GM12878 (cell line): Measurements from ENCODE around the gene ACVR1B. TPM values are rescaled to one million over a fixed set of nuclear protein-coding genes. Genes with fewer than 3 reads are reported as not detected.

Experiments
- ATAC-seq: fragments of 200-7000 bp; cut with Tn5 transposase; 3 replicates; pipeline ENCODE4 v1.9.1; 2020; ENCODE audit warnings: mild to moderate bottlenecking, moderate library complexity
- BruUV-seq: library from RNA; stranded (reverse); fragments of 400-500 nt; replicated peaks from 2 replicates; lab custom pipeline; 2021; lab: Mats Ljungman, UMichigan
- CTCF ChIA-PET: fragments of 300-600 bp; sonication (Branson Sonifier 250); formaldehyde crosslinking; extraction: SDS; loops from one replicate; lab custom pipeline; 2021; ENCODE audit warnings: inconsistent platforms; lab: Yijun Ruan, JAX
- POLR2A ChIA-PET: fragments of 350-600 bp; formaldehyde crosslinking; extraction: SDS; loops from one replicate; lab custom pipeline; 2021; ENCODE audit warnings: inconsistent platforms; lab: Charles Lee
- RAD21 ChIA-PET: fragments of 300-600 bp; sonication (Branson Sonifier 250); formaldehyde crosslinking; loops from one replicate; lab custom pipeline; 2023; ENCODE audit warnings: antibody characterized with exemption; ENCODE audit not compliant: unreplicated experiment; lab: Charles Lee
- SMC1A ChIA-PET: fragments of 300-600 bp; sonication (Branson Sonifier 250); formaldehyde crosslinking; loops from one replicate; lab custom pipeline; 2023; ENCODE audit not compliant: unreplicated experiment, uncharacterized antibody; lab: Charles Lee
- DNase-seq: peaks from one replicate; pipeline ENCODE4 v3.0.0-alpha.2; 2011; ENCODE audit warnings: low read depth, low spot score
- FAIRE-seq: peaks from 3 replicates; lab custom pipeline; 2011; peaks lifted over from hg19 to GRCh38; lab: Jason Lieb, UNC
- H2AFZ ChIP-seq: 2 replicates; pipeline ENCODE4 v1.6.0; 2011; ENCODE audit warnings: low read depth, low read length, control low read depth; ENCODE audit not compliant: control insufficient read depth
- H3K27ac ChIP-seq: 2 replicates; pipeline ENCODE4 v1.5.1; 2011; ENCODE audit warnings: control low read depth; ENCODE audit not compliant: control insufficient read depth, insufficient read depth
- H3K27me3 ChIP-seq, 2 experiments: replicated peaks in 1 of 2; 2 replicates each; pipeline versions ENCODE4 v1.6.0 to v1.6.1; 2011; ENCODE audit warnings: low read length in 1 of 2; ENCODE audit not compliant: control insufficient read depth in 2 of 2, insufficient read depth in 2 of 2
- H3K36me3 ChIP-seq, 2 experiments: 2 replicates each; pipeline ENCODE4 v1.5.1; 2011; ENCODE audit warnings: low read length in 1 of 2; ENCODE audit not compliant: control insufficient read depth in 2 of 2, insufficient read depth in 2 of 2
- H3K4me1 ChIP-seq: 2 replicates; pipeline ENCODE4 v1.6.1; 2011; ENCODE audit warnings: mild to moderate bottlenecking, low read length, moderate library complexity, mixed read lengths; ENCODE audit not compliant: control insufficient read depth, insufficient read depth
- H3K4me2 ChIP-seq: 2 replicates; pipeline ENCODE4 v1.6.0; 2011; ENCODE audit warnings: control low read depth; ENCODE audit not compliant: control insufficient read depth, insufficient read depth
- H3K4me3 ChIP-seq: fragments of 200-600 bp; sonication (generic); 2 replicates; pipeline ENCODE4 v1.5.1; 2016
- H3K79me2 ChIP-seq: 2 replicates; pipeline ENCODE4 v1.6.0; 2011; ENCODE audit warnings: low read length; ENCODE audit not compliant: control insufficient read depth, insufficient read depth
- H3K9ac ChIP-seq: 2 replicates; pipeline ENCODE4 v1.8.0; 2011; ENCODE audit warnings: low read length, control low read depth, mixed read lengths; ENCODE audit not compliant: control insufficient read depth, insufficient read depth
- H3K9me3 ChIP-seq: replicated peaks from 3 replicates; pipeline ENCODE4 v1.5.1; 2011; ENCODE audit warnings: mild to moderate bottlenecking, low read length; ENCODE audit not compliant: control insufficient read depth, insufficient read depth
- H4K20me1 ChIP-seq: 2 replicates; pipeline ENCODE4 v1.6.0; 2011; ENCODE audit not compliant: control insufficient read depth, insufficient read depth
- GABPA ChIP-seq: IDR thresholded peaks from 2 replicates; pipeline ENCODE4 v1.6.1; 2014; ENCODE audit warnings: antibody characterized with exemption, low read depth, mild to moderate bottlenecking, inconsistent platforms
- MYB ChIP-seq: fragments of 150-350 bp; IDR thresholded peaks from 2 replicates; pipeline ENCODE4 v1.6.1; 2014; ENCODE audit warnings: mild to moderate bottlenecking, low read depth, low read length, borderline replicate concordance
- RAD51 ChIP-seq: fragments of 450-650 bp; IDR thresholded peaks from 2 replicates; pipeline ENCODE4 v1.6.1; 2016; ENCODE audit warnings: moderate library complexity, mild to moderate bottlenecking, inconsistent platforms
- WGBS: methylation state at CpG from one replicate; pipeline ENCODE4 v1.1.6; 2016; ENCODE audit warnings: low lambda C conversion rate; ENCODE audit not compliant: insufficient replicate concordance, insufficient coverage; ENCODE audit errors: missing lambda C conversion rate; 5-methylcytosine and 5-hydroxymethylcytosine counted together
- in situ Hi-C: fragments of 300-500 bp; cut with MboI; formaldehyde crosslinking; loops from 9 replicates; pipeline ENCODE4 v1.14.3; 2018; ENCODE audit warnings: mixed read lengths
- intact Hi-C: fragments of 100-400 bp; cut with micrococcal nuclease; formaldehyde crosslinking; loops from one replicate; pipeline ENCODE4 v1.14.2; 2022; ENCODE audit not compliant: unreplicated experiment
- polyA plus RNA-seq, 11 experiments: library from polyadenylated mRNA; depleted of rRNA in 4 of 11; unstranded in 6 of 11; stranded (reverse) in 5 of 11; fragments of >200 nt; fragmentation: Nextera tagmentation in 4 of 11; fragmentation: Illumina TruSeq in 1 of 11; extraction: Ambion mirVana in 4 of 11; extraction: Trizol in 1 of 11; gene quantifications; 1 replicate in 1 of 11; 2 replicates in 10 of 11; pipeline versions ENCODE4 v1.2.1 to v1.2.3, GENCODE V29; 2011 to 2016; ENCODE audit warnings: inconsistent platforms in 2 of 11, missing spikeins in 2 of 11, low read depth in 1 of 11
- total RNA-seq, 4 experiments: library from RNA; depleted of rRNA in 3 of 4; stranded (reverse); fragments of >200 nt in 3 of 4; fragmentation: Illumina TruSeq in 1 of 4; extraction: Trizol in 1 of 4; gene quantifications; 2 replicates each; pipeline versions ENCODE4 v1.2.1 to v1.2.3, GENCODE V29; 2013 to 2021

The ACVR1B gene
- total and polyA plus RNA-seq, 10 of the 15 experiments (the other 5 are each of a cell fraction or from before 2014, with no cell fraction given) = 0.02 to 0.69 (median 0.16) TPM; not detected in 2

DNA sequence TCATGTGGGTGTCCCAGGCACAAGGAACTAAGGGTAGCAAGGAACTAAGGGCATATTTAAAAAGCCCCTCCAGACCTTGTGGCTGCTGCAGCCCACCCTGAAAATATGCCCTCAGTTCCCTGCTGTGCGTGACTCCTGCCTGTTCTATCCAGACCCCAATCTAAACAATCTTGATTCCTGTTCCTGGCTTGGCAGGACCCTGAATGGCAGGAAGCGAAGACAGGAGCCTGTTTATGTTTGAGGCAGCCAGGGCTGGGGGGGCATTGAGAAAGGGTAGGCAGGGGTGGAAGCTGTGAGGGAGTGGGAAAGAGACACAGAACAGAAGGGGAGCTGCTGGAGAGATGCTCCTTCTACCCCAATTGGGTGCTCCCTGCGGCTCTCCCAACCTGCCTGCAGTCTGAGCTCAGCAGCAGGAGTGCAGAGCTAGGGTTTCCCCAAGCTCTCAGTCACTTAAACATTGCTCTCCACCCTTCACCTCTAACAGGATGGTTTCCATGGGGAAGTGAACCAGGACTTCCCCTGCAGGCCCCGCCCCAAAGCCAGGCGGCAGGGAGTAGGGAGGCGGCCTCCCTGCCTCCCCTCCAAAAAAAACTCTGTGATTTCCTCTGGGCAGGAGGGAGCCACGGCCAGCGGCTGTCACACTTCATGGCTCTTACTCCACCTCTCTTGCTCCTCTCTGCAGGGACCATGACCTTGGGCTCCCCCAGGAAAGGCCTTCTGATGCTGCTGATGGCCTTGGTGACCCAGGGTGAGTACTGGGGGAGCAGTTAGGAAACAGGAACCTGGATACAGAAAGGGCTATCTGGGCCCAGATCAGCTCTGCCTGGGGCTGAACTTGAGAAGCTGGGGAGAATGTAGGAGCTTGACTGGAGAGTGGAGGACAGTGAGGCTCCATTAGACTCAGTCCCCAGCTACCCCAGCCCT, 39.4 kb upstream of the ACVR1B start:
- ChIA-PET SMC1A (interaction anchor here (0.8 to 0.9 kb wide), 2 partner anchors 11 to 69 kb away, joined by 3 read pairs; no protein-coding TSS in a partner anchor), RAD21 (no interaction called here), POLR2A (interaction anchor here (0.9 to 1.0 kb wide), 2 partner anchors 11 to 42 kb away, joined by 3 to 4 read pairs; no protein-coding TSS in a partner anchor), CTCF (interaction anchor here (1.7 to 2.7 kb wide), 2 partner anchors 10 to 113 kb away, joined by 3 to 9 read pairs; no protein-coding TSS in a partner anchor)
- Histone ChIP-seq H3K79me2 (no peaks in the 10 kb centered on the region), H3K9ac (no peak overlapping the region), H3K4me1 (peaks cover 14% of the 10 kb centered on the region), H2AFZ (no peak overlapping the region), H3K27ac (no peak overlapping the region), H3K27me3 (peaks cover 9 to 12% of the 10 kb centered on the region in 2 experiments), H4K20me1 (no peaks in the 10 kb centered on the region), H3K4me2 (no peak overlapping the region), H3K9me3 (no peaks in the 10 kb centered on the region), H3K4me3 (no peak overlapping the region), H3K36me3 (no peaks in the 10 kb centered on the region)
- 41% methylated on average over 8 of the region's 8 CpGs for WGBS
- in situ Hi-C loops (no loop called here), intact Hi-C loops (no loop called here)
- FAIRE-seq (no peak), ATAC-seq (peak; percentile 15; the same call in 2 of the 3 replicates), DNase-seq (no peak)
- BruUV-seq = no TSS peak
- TF ChIP-seq RAD51 (no peak), GABPA (no peak), MYB (no peak)
